Measurements from ENCODE around the gene MEX3C.

GRCh38 chr18:51226068-51226467 is 28.6 kb upstream of the MEX3C start:
- TF ChIP-seq EP300 (IDR thresholded peaks at IDR 0.05) (no peak), POLR2A (IDR thresholded peaks at IDR 0.05) (no peak), POLR2AphosphoS5 (IDR thresholded peaks at IDR 0.05) (no peak)
- TF ChIP-seq, protein P1, sequence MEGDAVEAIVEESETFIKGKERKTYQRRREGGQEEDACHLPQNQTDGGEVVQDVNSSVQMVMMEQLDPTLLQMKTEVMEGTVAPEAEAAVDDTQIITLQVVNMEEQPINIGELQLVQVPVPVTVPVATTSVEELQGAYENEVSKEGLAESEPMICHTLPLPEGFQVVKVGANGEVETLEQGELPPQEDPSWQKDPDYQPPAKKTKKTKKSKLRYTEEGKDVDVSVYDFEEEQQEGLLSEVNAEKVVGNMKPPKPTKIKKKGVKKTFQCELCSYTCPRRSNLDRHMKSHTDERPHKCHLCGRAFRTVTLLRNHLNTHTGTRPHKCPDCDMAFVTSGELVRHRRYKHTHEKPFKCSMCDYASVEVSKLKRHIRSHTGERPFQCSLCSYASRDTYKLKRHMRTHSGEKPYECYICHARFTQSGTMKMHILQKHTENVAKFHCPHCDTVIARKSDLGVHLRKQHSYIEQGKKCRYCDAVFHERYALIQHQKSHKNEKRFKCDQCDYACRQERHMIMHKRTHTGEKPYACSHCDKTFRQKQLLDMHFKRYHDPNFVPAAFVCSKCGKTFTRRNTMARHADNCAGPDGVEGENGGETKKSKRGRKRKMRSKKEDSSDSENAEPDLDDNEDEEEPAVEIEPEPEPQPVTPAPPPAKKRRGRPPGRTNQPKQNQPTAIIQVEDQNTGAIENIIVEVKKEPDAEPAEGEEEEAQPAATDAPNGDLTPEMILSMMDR (IDR thresholded peaks at IDR 0.05) = no peak
